ENCODE measurements around the gene USP15. TPM values are rescaled to one million over a fixed set of nuclear protein-coding genes. Genes with fewer than 3 reads are reported as not detected.
"Not testable (repeated sequence)": the region's sequence is repeated elsewhere in the genome, so short reads cannot be mapped to it uniquely, and the experiment has no call there.

Gene USP15
- total and polyA plus RNA-seq, 4 donors = 16.3 to 102 (median 66.1) TPM

- DNase-seq; H3K4me3 ChIP-seq (ENCODE audit: low read length in 2 of 2); H3K36me3 ChIP-seq (ENCODE audit: control insufficient read depth in 1 of 2, insufficient read depth in 2 of 2, low read length in 1 of 2); ATAC-seq (ENCODE audit: low FRiP score); H3K9me3 ChIP-seq (ENCODE audit: control insufficient read depth, low read length); H3K4me1 ChIP-seq (ENCODE audit: control insufficient read depth in 1 of 2, insufficient read depth in 2 of 2, low read length in 2 of 2); H3K27ac ChIP-seq (ENCODE audit: low read depth in 1 of 2, low read length in 2 of 2); H3K27me3 ChIP-seq (ENCODE audit: control insufficient read depth in 1 of 2, insufficient read depth in 2 of 2, low read length in 1 of 2); intact Hi-C loops (cut with DNase I): not testable (repeated sequence)
- WGBS, 2 donors = 95 to 97% methylated on average over 3 of the region's 3 CpGs
These were observed 108.4 kb downstream of the USP15 start for GRCh38 chr12:62368430-62369223.

- Histone ChIP-seq H3K9me3 (ENCODE audit: control insufficient read depth, low read length) (no peaks in the 10 kb centered on the region), H3K27me3 (ENCODE audit: control insufficient read depth in 1 of 2, insufficient read depth in 2 of 2, low read length in 1 of 2) (no peaks in the 10 kb centered on the region), H3K4me1 (ENCODE audit: control insufficient read depth in 1 of 2, insufficient read depth in 2 of 2, low read length in 2 of 2) (no peaks in the 10 kb centered on the region), H3K36me3 (ENCODE audit: control insufficient read depth in 1 of 2, insufficient read depth in 2 of 2, low read length in 1 of 2) (no peaks in the 10 kb centered on the region), H3K27ac (ENCODE audit: low read depth in 1 of 2, low read length in 2 of 2) (no peak overlapping the region), H3K4me3 (ENCODE audit: low read length in 2 of 2) (no peak overlapping the region)
- ATAC-seq (ENCODE audit: low FRiP score) = no peak
- WGBS, 2 donors = 92% methylated on average over 3 of the region's 3 CpGs
- intact Hi-C loops (cut with DNase I) = loop anchor here (5.0 to 10.0 kb wide), 3 partner anchors 38 to 105 kb away; partner anchors contain the start of gene USP15 (in 1 of the 2)
- no peak for DNase-seq
These were observed 110.0 kb downstream of the USP15 start for GRCh38 chr12:62370189-62370588.

- Histone ChIP-seq H3K4me1 (ENCODE audit: control insufficient read depth in 1 of 2, insufficient read depth in 2 of 2, low read length in 2 of 2) (no peaks in the 10 kb centered on the region), H3K4me3 (ENCODE audit: low read length in 2 of 2) (no peak overlapping the region), H3K27ac (ENCODE audit: low read depth in 1 of 2, low read length in 2 of 2) (no peak overlapping the region), H3K27me3 (ENCODE audit: control insufficient read depth in 1 of 2, insufficient read depth in 2 of 2, low read length in 1 of 2) (no peaks in the 10 kb centered on the region), H3K36me3 (ENCODE audit: control insufficient read depth in 1 of 2, insufficient read depth in 2 of 2, low read length in 1 of 2) (no peaks in the 10 kb centered on the region), H3K9me3 (ENCODE audit: control insufficient read depth, low read length) (no peaks in the 10 kb centered on the region)
- no peak for DNase-seq
- intact Hi-C loops (cut with DNase I) = loop anchor here (5.0 to 10.0 kb wide), 3 partner anchors 39 to 107 kb away; partner anchors contain the start of gene USP15 (in 1 of the 2)
- 28 to 36% methylated on average over 4 of the region's 4 CpGs for WGBS, 2 donors
- no peak for ATAC-seq (ENCODE audit: low FRiP score)
These were observed 111.5 kb downstream of the USP15 start for GRCh38 chr12:62371661-62372060.

GRCh38 chr12:62372134-62372533, 111.9 kb downstream of the USP15 start:
- no peaks in the 10 kb centered on the region for H3K27me3 ChIP-seq (ENCODE audit: control insufficient read depth in 1 of 2, insufficient read depth in 2 of 2, low read length in 1 of 2)
- no peak for ATAC-seq (ENCODE audit: low FRiP score)
- no peak overlapping the region for H3K4me3 ChIP-seq (ENCODE audit: low read length in 2 of 2)
- no peaks in the 10 kb centered on the region for H3K36me3 ChIP-seq (ENCODE audit: control insufficient read depth in 1 of 2, insufficient read depth in 2 of 2, low read length in 1 of 2)
- H3K9me3 ChIP-seq (ENCODE audit: control insufficient read depth, low read length) = no peaks in the 10 kb centered on the region
- 15 to 21% methylated on average over 2 of the region's 2 CpGs for WGBS, 2 donors
- DNase-seq = no peak
- H3K4me1 ChIP-seq (ENCODE audit: control insufficient read depth in 1 of 2, insufficient read depth in 2 of 2, low read length in 2 of 2) = no peaks in the 10 kb centered on the region
- H3K27ac ChIP-seq (ENCODE audit: low read depth in 1 of 2, low read length in 2 of 2) = no peak overlapping the region
- intact Hi-C loops (cut with DNase I) = loop anchor here (5.0 to 10.0 kb wide), 3 partner anchors 40 to 107 kb away; partner anchors contain the start of gene USP15 (in 1 of the 2)

- ATAC-seq (ENCODE audit: low FRiP score) (no peak), DNase-seq (no peak)
- H3K27ac ChIP-seq (ENCODE audit: low read depth in 1 of 2, low read length in 2 of 2) = no peak overlapping the region
- intact Hi-C loops (cut with DNase I) = loop anchor here (5.0 to 10.0 kb wide), 3 partner anchors 41 to 108 kb away; partner anchors contain the start of gene USP15 (in 1 of the 2)
- WGBS, 2 donors = 0 to 1% methylated on average over 1 of the region's 1 CpG
- no peaks in the 10 kb centered on the region for H3K9me3 ChIP-seq (ENCODE audit: control insufficient read depth, low read length)
- H3K4me1 ChIP-seq (ENCODE audit: control insufficient read depth in 1 of 2, insufficient read depth in 2 of 2, low read length in 2 of 2) = no peaks in the 10 kb centered on the region
- H3K27me3 ChIP-seq (ENCODE audit: control insufficient read depth in 1 of 2, insufficient read depth in 2 of 2, low read length in 1 of 2) = no peaks in the 10 kb centered on the region
- H3K36me3 ChIP-seq (ENCODE audit: control insufficient read depth in 1 of 2, insufficient read depth in 2 of 2, low read length in 1 of 2) = no peaks in the 10 kb centered on the region
- no peak overlapping the region for H3K4me3 ChIP-seq (ENCODE audit: low read length in 2 of 2)
These were observed 112.6 kb downstream of the USP15 start for GRCh38 chr12:62372825-62373224.

- DNase-seq (no peak), ATAC-seq (ENCODE audit: low FRiP score) (no peak)
- H3K27ac ChIP-seq (ENCODE audit: low read depth in 1 of 2, low read length in 2 of 2) = no peak overlapping the region
- no peaks in the 10 kb centered on the region for H3K27me3 ChIP-seq (ENCODE audit: control insufficient read depth in 1 of 2, insufficient read depth in 2 of 2, low read length in 1 of 2)
- no peaks in the 10 kb centered on the region for H3K4me1 ChIP-seq (ENCODE audit: control insufficient read depth in 1 of 2, insufficient read depth in 2 of 2, low read length in 2 of 2)
- intact Hi-C loops (cut with DNase I) = loop anchor here (10.0 kb wide), 2 partner anchors 81 to 111 kb away; partner anchors contain the start of gene USP15 (in 1 of the 2)
- no peak overlapping the region for H3K4me3 ChIP-seq (ENCODE audit: low read length in 2 of 2)
- no peaks in the 10 kb centered on the region for H3K9me3 ChIP-seq (ENCODE audit: control insufficient read depth, low read length)
- WGBS, 2 donors = 95 to 96% methylated on average over 3 of the region's 3 CpGs
- no peaks in the 10 kb centered on the region for H3K36me3 ChIP-seq (ENCODE audit: control insufficient read depth in 1 of 2, insufficient read depth in 2 of 2, low read length in 1 of 2)
These were observed 115.4 kb downstream of the USP15 start for GRCh38 chr12:62375603-62376002.

- Histone ChIP-seq H3K27ac (ENCODE audit: low read depth in 1 of 2, low read length in 2 of 2) (no peak overlapping the region), H3K4me3 (ENCODE audit: low read length in 2 of 2) (no peak overlapping the region), H3K27me3 (ENCODE audit: control insufficient read depth in 1 of 2, insufficient read depth in 2 of 2, low read length in 1 of 2) (no peaks in the 10 kb centered on the region), H3K9me3 (ENCODE audit: control insufficient read depth, low read length) (no peaks in the 10 kb centered on the region), H3K36me3 (ENCODE audit: control insufficient read depth in 1 of 2, insufficient read depth in 2 of 2, low read length in 1 of 2) (no peaks in the 10 kb centered on the region), H3K4me1 (ENCODE audit: control insufficient read depth in 1 of 2, insufficient read depth in 2 of 2, low read length in 2 of 2) (no peaks in the 10 kb centered on the region)
- no peak for ATAC-seq (ENCODE audit: low FRiP score)
- no peak for DNase-seq
- 45 to 64% methylated on average over 2 of the region's 2 CpGs for WGBS, 2 donors
- intact Hi-C loops (cut with DNase I) = loop anchor here (10.0 kb wide), 2 partner anchors 84 to 114 kb away; partner anchors contain the start of gene USP15 (in 1 of the 2)
These were observed 119.0 kb downstream of the USP15 start for GRCh38 chr12:62379026-62379722.

GRCh38 chr12:62379723-62380045, 119.5 kb downstream of the USP15 start:
- DNase-seq (no peak), ATAC-seq (ENCODE audit: low FRiP score) (no peak)
- Histone ChIP-seq H3K36me3 (ENCODE audit: control insufficient read depth in 1 of 2, insufficient read depth in 2 of 2, low read length in 1 of 2) (no peaks in the 10 kb centered on the region), H3K27ac (ENCODE audit: low read depth in 1 of 2, low read length in 2 of 2) (no peak overlapping the region), H3K9me3 (ENCODE audit: control insufficient read depth, low read length) (no peaks in the 10 kb centered on the region), H3K4me1 (ENCODE audit: control insufficient read depth in 1 of 2, insufficient read depth in 2 of 2, low read length in 2 of 2) (no peaks in the 10 kb centered on the region), H3K4me3 (ENCODE audit: low read length in 2 of 2) (no peak overlapping the region), H3K27me3 (ENCODE audit: control insufficient read depth in 1 of 2, insufficient read depth in 2 of 2, low read length in 1 of 2) (no peaks in the 10 kb centered on the region)
- intact Hi-C loops (cut with DNase I) = loop anchor here (10.0 kb wide), 2 partner anchors 85 to 115 kb away; partner anchors contain the start of gene USP15 (in 1 of the 2)

Data from aorta (tissue), 5 donors.